ENCODE measurements around the gene PLCL2.

- no peak for TF ChIP-seq CTCF (IDR thresholded peaks at IDR 0.05; ENCODE audit: insufficient read depth, low read length, poor library complexity, severe bottlenecking)
- no peak for TF ChIP-seq EZH2phosphoT487 (conservative IDR thresholded peaks at IDR 0.05; ENCODE audit: low read length)
Measured at GRCh38 chr3:17063596-17063995, 178.8 kb downstream of the PLCL2 start.

All from SU-DHL-6 (cell line).